Mesenchymal stem cell (in vitro differentiated cells and primary cell): ENCODE results near the gene SRRM2.

Experiments
- DNase-seq: peaks from one replicate; pipeline ENCODE4 v3.0.0-alpha.2; 2013
- H2AFZ ChIP-seq: one replicate; pipeline ENCODE4 v1.6.1; 2013; ENCODE audit warnings: low read depth, mild to moderate bottlenecking, control low read depth, inconsistent platforms, low read length, moderate library complexity
- H2AK5ac ChIP-seq: 2 replicates; pipeline ENCODE4 v1.6.1; 2013; ENCODE audit warnings: low read length, moderate library complexity, mild to moderate bottlenecking, inconsistent platforms; ENCODE audit not compliant: severe bottlenecking
- H2BK120ac ChIP-seq: one replicate; pipeline ENCODE4 v1.6.1; 2013; ENCODE audit warnings: low read depth, mild to moderate bottlenecking, inconsistent platforms, low read length, moderate library complexity
- H2BK12ac ChIP-seq, 2 experiments: one replicate each; pipeline ENCODE4 v1.6.1; 2013; ENCODE audit warnings: inconsistent platforms in 2 of 2, low read length in 2 of 2, mild to moderate bottlenecking in 2 of 2, moderate library complexity in 2 of 2, control low read depth in 1 of 2
- H2BK15ac ChIP-seq: one replicate; pipeline ENCODE4 v1.6.1; 2013; ENCODE audit warnings: mild to moderate bottlenecking, low read depth, inconsistent platforms; ENCODE audit not compliant: poor library complexity, severe bottlenecking
- H2BK5ac ChIP-seq: 2 replicates; pipeline ENCODE4 v1.6.1; 2013; ENCODE audit warnings: low read depth, mild to moderate bottlenecking, low read length, control low read depth, inconsistent platforms; ENCODE audit not compliant: poor library complexity, severe bottlenecking
- H3K14ac ChIP-seq, 2 experiments: one replicate each; pipeline ENCODE4 v1.6.1; 2013; ENCODE audit warnings: inconsistent platforms in 2 of 2, low read length in 2 of 2, control low read depth in 1 of 2, mild to moderate bottlenecking in 1 of 2, moderate library complexity in 1 of 2
- H3K18ac ChIP-seq, 2 experiments: one replicate each; pipeline ENCODE4 v1.6.1; 2013; ENCODE audit warnings: inconsistent platforms in 2 of 2, low read length in 2 of 2, control low read depth in 1 of 2, low read depth in 1 of 2, mild to moderate bottlenecking in 1 of 2
- H3K23ac ChIP-seq, 2 experiments: one replicate each; pipeline ENCODE4 v1.6.1; 2013; ENCODE audit warnings: inconsistent platforms in 2 of 2, low read length in 2 of 2, mild to moderate bottlenecking in 2 of 2, moderate library complexity in 2 of 2, control low read depth in 1 of 2
- H3K27ac ChIP-seq: 2 replicates; pipeline ENCODE4 v1.5.1; 2013; ENCODE audit warnings: mild to moderate bottlenecking, moderate library complexity, low read length, control low read depth, inconsistent platforms; ENCODE audit not compliant: poor library complexity, severe bottlenecking
- H3K27me3 ChIP-seq, 2 experiments: 2 replicates each; pipeline versions ENCODE4 v1.6.1 to v1.7.0; 2013; ENCODE audit warnings: low read length in 2 of 2, mild to moderate bottlenecking in 2 of 2, moderate library complexity in 2 of 2, control low read depth in 1 of 2, inconsistent platforms in 1 of 2; ENCODE audit not compliant: control insufficient read depth in 1 of 2, insufficient read depth in 1 of 2
- H3K36me3 ChIP-seq, 2 experiments: 2 replicates each; pipeline versions ENCODE4 v1.6.1 to v1.7.0; 2013; ENCODE audit warnings: low read length in 2 of 2, control low read depth in 1 of 2, inconsistent platforms in 1 of 2, low read depth in 1 of 2, mild to moderate bottlenecking in 1 of 2; ENCODE audit not compliant: insufficient read depth in 2 of 2, control insufficient read depth in 1 of 2
- H3K4ac ChIP-seq, 2 experiments: one replicate each; pipeline ENCODE4 v1.6.1; 2013; ENCODE audit warnings: inconsistent platforms in 2 of 2, low read length in 2 of 2, mild to moderate bottlenecking in 2 of 2, moderate library complexity in 2 of 2, control low read depth in 1 of 2, low read depth in 1 of 2
- H3K4me1 ChIP-seq: 2 replicates; pipeline ENCODE4 v1.6.1; 2013; ENCODE audit warnings: low read depth, low read length, control low read depth; ENCODE audit not compliant: control insufficient read depth, insufficient read depth
- H3K4me2 ChIP-seq: 2 replicates; pipeline ENCODE4 v1.6.1; 2013; ENCODE audit warnings: low read length, mild to moderate bottlenecking, inconsistent platforms; ENCODE audit not compliant: poor library complexity, severe bottlenecking
- H3K4me3 ChIP-seq, 2 experiments: 2 replicates each; pipeline versions ENCODE4 v1.5.1 to v1.7.0; 2013; ENCODE audit warnings: low read length in 2 of 2, mild to moderate bottlenecking in 2 of 2, control low read depth in 1 of 2, low read depth in 1 of 2; ENCODE audit not compliant: insufficient read depth in 1 of 2
- H3K79me1 ChIP-seq: replicated peaks from 2 replicates; pipeline ENCODE4 v1.6.1; 2013; ENCODE audit warnings: mild to moderate bottlenecking, control low read depth, low read length, inconsistent platforms; ENCODE audit not compliant: poor library complexity, severe bottlenecking
- H3K9ac ChIP-seq: 2 replicates; pipeline ENCODE4 v1.7.0; 2013; ENCODE audit warnings: mild to moderate bottlenecking, low read length, moderate library complexity
- H3K9me3 ChIP-seq: 2 replicates; pipeline ENCODE4 v1.7.0; 2013; ENCODE audit warnings: mild to moderate bottlenecking, low read length; ENCODE audit not compliant: control insufficient read depth
- H4K8ac ChIP-seq: one replicate; pipeline ENCODE4 v1.6.1; 2013; ENCODE audit warnings: inconsistent platforms, mild to moderate bottlenecking, low read length, moderate library complexity
- H4K91ac ChIP-seq: one replicate; pipeline ENCODE4 v1.6.1; 2013; ENCODE audit warnings: mild to moderate bottlenecking, low read length, inconsistent platforms
- WGBS: methylation state at CpG from one replicate; pipeline ENCODE4 v1.1.7; 2013; ENCODE audit warnings: mixed read lengths; 5-methylcytosine and 5-hydroxymethylcytosine counted together

SRRM2 gene

DNA sequence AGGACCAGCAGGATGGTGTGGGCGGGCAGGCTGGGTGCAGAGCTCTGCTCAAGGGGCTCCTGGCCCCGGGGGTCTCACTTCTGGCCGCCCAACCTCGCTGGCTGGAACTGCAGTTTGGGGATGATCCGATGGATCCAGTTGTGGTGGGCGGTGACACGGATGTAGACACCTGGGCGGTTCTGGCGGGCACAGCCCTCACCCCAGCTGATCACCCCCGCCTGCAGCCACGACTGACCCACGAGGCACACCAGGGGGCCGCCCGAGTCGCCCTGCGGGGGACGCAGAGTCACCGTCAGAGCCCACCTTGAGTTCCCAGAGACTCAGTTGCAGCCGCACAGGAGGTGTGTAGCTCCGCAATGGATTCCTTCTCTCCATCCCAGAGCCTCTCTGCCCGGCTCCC is 39.9 kb upstream of the SRRM2 start:
- H3K27me3 ChIP-seq: peaks cover 0 to 3% of the 10 kb centered on the region in 2 experiments

DNA sequence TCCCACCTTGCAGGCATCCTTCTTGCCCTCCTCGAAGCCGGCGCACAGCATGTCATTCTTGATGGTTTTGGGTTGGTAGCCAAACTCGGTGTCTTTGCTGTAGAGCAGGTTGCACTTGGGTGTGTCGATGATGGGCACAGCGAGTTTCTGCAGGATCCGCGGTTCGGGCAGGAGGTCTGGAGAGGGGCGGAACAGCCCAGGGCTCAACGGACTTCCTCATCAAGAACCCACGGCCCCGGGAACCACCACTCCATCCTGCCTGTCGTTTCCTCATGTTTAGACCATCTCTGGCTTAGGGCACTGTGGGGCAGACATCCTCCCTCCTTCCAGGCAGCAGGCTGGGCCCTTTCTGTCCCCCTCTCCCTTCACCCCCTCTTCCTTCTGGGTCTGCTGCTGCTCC is 38.9 kb upstream of the SRRM2 start:
- Histone ChIP-seq H2AK5ac (no peak overlapping the region), H3K9me3 (no peaks in the 10 kb centered on the region), H3K27me3 (peaks cover 0 to 3% of the 10 kb centered on the region in 2 experiments), H3K4me3 (no peak overlapping the region), H3K18ac (no peak overlapping the region), H3K14ac (no peak overlapping the region), H3K23ac (no peak overlapping the region), H2AFZ (no peak overlapping the region), H2BK5ac (no peak overlapping the region), H2BK12ac (no peak overlapping the region), H3K27ac (no peak overlapping the region), H2BK120ac (no peak overlapping the region), H4K91ac (no peak overlapping the region), H3K4me2 (no peak overlapping the region), H2BK15ac (no peak overlapping the region), H4K8ac (no peak overlapping the region), H3K36me3 (peaks cover 7 to 22% of the 10 kb centered on the region in 2 experiments), H3K79me1 (peaks cover 5% of the 10 kb centered on the region), H3K4ac (no peak overlapping the region), H3K9ac (no peak overlapping the region), H3K4me1 (peaks cover 6% of the 10 kb centered on the region)
- DNase-seq: no peak
- WGBS: 78% methylated on average over 14 of the region's 14 CpGs

More for the DNA sequence above, 39.9 kb upstream of the SRRM2 start:
- H2BK120ac ChIP-seq: no peak overlapping the region
- H2BK15ac ChIP-seq: no peak overlapping the region
- H3K14ac ChIP-seq: no peak overlapping the region
- WGBS: 93% methylated on average over 19 of the region's 21 CpGs
- no peak overlapping the region for H2AFZ ChIP-seq
- no peak overlapping the region for H3K27ac ChIP-seq
- H3K9me3 ChIP-seq: no peaks in the 10 kb centered on the region
- no peak overlapping the region for H3K9ac ChIP-seq
- DNase-seq: no peak
- peaks cover 17 to 32% of the 10 kb centered on the region in 2 experiments for H3K36me3 ChIP-seq
- no peak overlapping the region for H4K91ac ChIP-seq
- no peak overlapping the region for H3K4me2 ChIP-seq
- no peak overlapping the region for H3K23ac ChIP-seq
- H4K8ac ChIP-seq: no peak overlapping the region
- H3K4me1 ChIP-seq: peaks cover 6% of the 10 kb centered on the region
- peaks cover 9% of the 10 kb centered on the region for H3K79me1 ChIP-seq
- no peak overlapping the region for H3K18ac ChIP-seq
- H2AK5ac ChIP-seq: no peak overlapping the region
- no peak overlapping the region for H2BK5ac ChIP-seq
- no peak overlapping the region for H3K4me3 ChIP-seq
- no peak overlapping the region for H2BK12ac ChIP-seq
- no peak overlapping the region for H3K4ac ChIP-seq

DNA sequence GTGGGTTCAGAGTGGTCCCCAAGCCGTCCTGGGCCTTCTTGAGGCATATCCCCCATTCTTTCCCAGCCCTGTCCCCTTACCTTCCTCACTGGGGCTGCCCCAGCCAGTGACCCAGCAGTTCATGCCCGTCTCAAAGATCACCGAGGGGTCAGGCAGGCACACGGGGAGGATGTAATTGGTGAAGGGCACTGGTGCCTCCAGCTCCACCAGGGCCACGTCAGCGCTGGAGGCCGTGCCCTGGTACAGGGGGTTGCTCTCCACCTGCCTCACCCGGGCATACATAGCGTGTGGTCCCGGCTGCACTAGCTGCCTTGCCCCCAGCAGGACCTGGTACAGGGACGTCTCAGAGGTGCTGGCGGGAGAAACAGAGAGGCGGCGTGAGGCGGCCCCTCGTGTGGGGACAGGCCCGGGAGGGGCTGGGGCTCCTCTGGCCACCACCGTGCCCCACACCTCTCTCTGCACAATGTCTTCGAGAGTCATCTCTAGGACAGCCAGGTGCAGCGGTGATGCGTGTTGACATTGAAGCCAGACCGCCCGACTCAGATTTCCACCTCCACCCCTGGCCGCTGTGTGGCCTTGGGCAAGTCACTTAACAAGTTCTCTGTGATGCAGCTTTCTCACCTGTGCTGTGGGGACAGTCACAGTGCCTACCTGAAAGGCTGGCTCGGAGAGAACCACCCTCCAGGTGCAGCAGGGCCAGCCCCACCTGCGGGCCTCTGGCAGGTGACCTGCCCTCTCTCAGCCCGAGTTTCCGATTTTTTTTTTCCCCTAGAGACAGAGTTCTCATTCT is 38.3 kb upstream of the SRRM2 start:
- Histone ChIP-seq H3K4ac (no peak overlapping the region), H3K36me3 (peaks cover under 1 to 18% of the 10 kb centered on the region in 2 experiments), H4K91ac (no peak overlapping the region), H2AFZ (no peak overlapping the region), H3K27ac (no peak overlapping the region), H3K27me3 (peaks cover 0 to 3% of the 10 kb centered on the region in 2 experiments), H3K4me3 (no peak overlapping the region), H3K14ac (no peak overlapping the region), H3K4me1 (peaks cover 6% of the 10 kb centered on the region), H3K79me1 (peaks cover 5% of the 10 kb centered on the region), H2BK5ac (no peak overlapping the region), H2AK5ac (no peak overlapping the region), H3K9ac (no peak overlapping the region), H4K8ac (no peak overlapping the region), H3K18ac (no peak overlapping the region), H2BK15ac (no peak overlapping the region), H2BK120ac (no peak overlapping the region), H2BK12ac (no peak overlapping the region), H3K23ac (no peak overlapping the region), H3K4me2 (no peak overlapping the region), H3K9me3 (no peaks in the 10 kb centered on the region)
- no peak for DNase-seq
- WGBS: 92% methylated on average over 27 of the region's 28 CpGs

DNA sequence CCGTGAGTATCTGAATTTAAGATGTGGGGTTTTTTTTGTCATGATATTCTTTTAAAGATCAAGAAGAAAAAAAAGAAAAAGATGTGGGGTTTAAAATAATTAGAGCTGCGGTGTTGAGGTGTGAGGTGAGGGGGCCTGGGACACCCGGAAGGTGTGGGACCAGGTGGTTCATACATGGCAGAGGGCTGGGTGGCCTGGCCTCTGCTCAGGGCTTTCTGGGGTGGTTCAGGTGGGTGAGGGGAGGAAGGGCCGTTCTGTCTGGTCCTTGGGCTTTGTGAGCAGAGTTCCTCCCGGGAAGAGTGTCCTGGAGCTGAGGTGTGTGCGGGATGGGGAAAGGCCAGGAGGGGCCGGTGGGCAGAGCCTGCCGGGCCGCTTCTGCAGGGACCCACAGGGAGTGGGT is 37.4 kb upstream of the SRRM2 start:
- no peak overlapping the region for H2AFZ ChIP-seq
- no peak overlapping the region for H2AK5ac ChIP-seq
- H2BK12ac ChIP-seq: no peak overlapping the region

More for the DNA sequence above, 37.4 kb upstream of the SRRM2 start:
- Histone ChIP-seq H2BK15ac (no peak overlapping the region), H3K4ac (no peak overlapping the region), H3K79me1 (no peaks in the 10 kb centered on the region), H3K9ac (no peak overlapping the region), H3K27me3 (peaks cover 0 to 3% of the 10 kb centered on the region in 2 experiments), H3K4me3 (no peak overlapping the region), H3K18ac (no peak overlapping the region), H2BK120ac (no peak overlapping the region), H3K9me3 (no peaks in the 10 kb centered on the region), H2BK5ac (no peak overlapping the region), H3K36me3 (peaks cover 0 to 9% of the 10 kb centered on the region in 2 experiments), H4K91ac (no peak overlapping the region), H3K27ac (no peak overlapping the region), H3K14ac (no peak overlapping the region), H3K4me2 (no peak overlapping the region), H3K4me1 (peaks cover 15% of the 10 kb centered on the region), H4K8ac (no peak overlapping the region), H3K23ac (no peak overlapping the region)
- 55% methylated on average over 9 of the region's 9 CpGs for WGBS
- DNase-seq: no peak
